HG03469 (cell line): ENCODE data around the gene PERM1.
"Not testable (repeated sequence)": the region's sequence is repeated elsewhere in the genome, so short reads cannot be mapped to it uniquely, and the experiment has no call there.

Source experiments
- ATAC-seq: cut with Tn5 transposase; IDR thresholded peaks from one replicate; pipeline ENCODE4 v1.9.1; 2021; ENCODE audit warnings: mild to moderate bottlenecking, moderate library complexity, moderate number of reproducible peaks; ENCODE audit not compliant: unreplicated experiment

PERM1 gene

DNA sequence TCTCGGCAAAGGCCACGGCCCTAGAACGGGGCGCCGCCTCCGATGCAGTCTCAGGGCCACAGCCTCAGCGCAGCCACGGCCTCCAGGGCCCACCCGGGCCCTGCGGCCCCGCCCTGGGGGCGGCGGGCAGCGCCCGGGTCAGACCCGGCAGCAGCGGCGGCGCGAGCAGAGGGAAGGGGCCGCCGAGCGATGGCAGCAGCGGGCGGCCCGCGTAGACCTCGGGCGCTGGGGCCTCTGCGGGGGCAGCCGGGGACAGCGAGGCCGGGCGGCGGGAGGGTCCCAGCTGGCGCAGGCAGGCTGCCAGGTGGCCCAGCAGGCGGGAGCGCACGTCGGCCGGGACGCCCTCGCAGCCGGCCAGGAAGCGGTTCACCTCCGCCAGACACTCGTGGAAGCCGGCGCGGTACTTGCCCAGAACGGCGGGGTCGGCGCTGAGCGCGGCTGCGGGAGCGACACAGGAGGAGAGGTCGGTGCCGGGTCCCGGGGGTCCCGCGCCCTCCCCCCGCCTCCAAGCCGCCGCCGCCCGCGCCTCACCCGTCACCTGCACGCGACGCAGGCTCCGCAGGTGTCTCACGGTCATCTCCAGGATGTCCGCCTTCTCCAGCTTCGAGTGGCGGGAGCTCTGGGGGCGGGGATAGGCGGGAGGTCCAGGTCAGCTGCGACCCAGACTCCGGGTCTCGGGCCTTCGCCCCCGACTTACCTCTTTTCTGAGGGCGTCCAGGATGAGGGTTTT is 17.3 kb upstream of the PERM1 start:
- ATAC-seq = no peak

DNA sequence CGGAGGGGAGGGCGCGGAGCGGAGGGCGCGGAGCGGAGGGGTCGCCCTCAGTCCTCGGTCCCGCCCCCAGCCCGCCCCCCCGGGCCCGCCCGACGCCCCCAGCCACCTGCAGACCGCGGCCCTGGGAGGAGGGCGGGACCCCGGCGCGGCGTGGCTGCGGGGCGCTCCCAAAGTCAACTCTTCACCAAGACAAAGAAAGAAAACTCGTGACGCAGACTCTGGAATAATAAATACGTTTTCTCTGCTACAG is 16.8 kb upstream of the PERM1 start:
- no peak for ATAC-seq

DNA sequence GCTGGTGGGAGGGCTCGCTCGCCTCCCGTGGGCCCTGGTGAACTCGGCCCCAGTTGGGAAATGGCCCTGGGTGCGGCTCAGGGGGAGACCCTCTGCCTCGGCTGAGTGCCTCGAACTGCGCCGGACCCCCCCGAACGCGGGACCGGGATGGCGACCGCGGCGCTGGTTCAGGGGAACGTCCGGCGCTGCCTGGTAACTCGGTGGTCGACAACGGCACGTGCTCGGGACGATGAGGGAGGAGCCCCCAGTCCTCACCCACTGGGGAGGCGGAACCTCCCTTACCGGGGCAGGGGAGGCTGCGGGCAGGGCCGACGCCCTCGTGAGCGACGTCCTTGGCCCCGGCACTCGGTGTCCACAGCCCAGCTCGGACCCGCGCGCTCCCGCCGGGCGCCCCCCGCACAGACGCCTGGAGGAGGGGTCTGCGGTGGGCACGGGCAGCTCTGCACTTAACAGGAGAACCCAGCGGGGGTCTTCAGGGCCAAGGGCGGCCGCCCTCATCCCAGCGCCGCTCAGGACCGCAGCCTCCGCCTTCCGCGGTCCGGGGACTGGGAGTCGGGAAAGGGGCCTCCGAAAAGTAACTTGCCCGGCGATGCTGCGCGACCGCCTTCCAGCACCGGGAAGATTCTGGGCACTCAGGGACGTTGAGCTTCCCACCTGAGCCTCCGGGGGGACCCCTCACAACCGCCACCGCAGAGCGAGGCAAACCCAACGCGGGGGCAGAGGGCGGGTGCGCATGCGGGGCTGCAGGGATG is 16.3 kb upstream of the PERM1 start:
- no peak for ATAC-seq

DNA sequence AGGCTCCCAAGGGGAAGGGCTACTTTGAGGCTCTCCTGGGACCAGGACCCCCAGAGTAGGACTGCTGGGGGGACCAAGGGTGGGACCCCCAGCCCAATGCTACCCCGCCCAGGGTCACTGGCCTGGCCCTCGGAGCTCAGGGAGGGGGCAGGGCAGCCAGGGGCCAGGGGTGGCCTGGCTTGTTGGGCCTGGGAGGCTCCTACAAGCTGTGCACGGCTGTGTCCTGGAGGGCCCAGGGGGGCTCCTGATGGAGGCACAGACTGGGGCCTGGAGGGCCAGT is 15.8 kb upstream of the PERM1 start:
- no peak for ATAC-seq

DNA sequence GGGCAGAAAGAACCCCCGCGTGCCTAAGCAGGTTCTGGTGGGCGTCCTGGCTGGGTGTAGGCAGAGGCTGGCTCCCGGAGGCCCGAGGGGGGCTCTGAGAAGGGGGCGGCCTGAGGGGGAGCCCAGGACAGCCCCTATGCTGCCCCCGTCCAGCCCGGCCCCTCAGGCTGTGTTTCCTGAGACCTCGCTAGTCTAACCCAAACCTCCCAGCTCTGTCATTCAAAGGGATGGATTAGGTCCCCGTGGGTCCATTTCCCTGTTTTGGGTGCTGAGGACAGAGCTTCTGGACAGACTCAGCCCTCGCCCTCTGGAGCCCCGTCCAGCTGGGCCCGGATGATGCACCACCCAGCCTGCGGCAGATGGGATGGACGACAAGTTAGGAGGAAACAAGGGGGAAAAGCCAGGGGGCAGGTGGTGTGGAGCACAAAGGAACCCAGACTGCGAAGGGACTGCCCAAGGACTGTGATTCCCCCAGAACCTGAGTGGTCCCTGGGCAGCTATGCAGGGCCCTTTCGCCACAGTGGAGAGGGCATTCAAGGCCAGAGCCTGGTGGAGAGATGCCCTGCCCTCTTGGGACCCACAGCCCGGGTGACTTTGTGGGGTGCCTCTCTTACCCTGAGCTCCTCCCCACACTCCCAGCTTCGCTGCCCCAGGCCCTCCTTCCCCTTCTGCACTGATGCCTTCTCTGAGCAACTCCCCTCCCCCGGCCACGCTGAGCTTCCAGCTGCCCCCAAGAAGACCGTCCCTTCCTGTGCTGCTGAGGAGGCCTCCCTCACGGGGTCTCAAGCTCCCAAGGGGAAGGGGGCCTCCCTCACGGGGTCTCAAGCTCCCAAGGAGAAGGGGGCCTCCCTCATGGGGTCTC is 15.2 kb upstream of the PERM1 start:
- no peak for ATAC-seq

DNA sequence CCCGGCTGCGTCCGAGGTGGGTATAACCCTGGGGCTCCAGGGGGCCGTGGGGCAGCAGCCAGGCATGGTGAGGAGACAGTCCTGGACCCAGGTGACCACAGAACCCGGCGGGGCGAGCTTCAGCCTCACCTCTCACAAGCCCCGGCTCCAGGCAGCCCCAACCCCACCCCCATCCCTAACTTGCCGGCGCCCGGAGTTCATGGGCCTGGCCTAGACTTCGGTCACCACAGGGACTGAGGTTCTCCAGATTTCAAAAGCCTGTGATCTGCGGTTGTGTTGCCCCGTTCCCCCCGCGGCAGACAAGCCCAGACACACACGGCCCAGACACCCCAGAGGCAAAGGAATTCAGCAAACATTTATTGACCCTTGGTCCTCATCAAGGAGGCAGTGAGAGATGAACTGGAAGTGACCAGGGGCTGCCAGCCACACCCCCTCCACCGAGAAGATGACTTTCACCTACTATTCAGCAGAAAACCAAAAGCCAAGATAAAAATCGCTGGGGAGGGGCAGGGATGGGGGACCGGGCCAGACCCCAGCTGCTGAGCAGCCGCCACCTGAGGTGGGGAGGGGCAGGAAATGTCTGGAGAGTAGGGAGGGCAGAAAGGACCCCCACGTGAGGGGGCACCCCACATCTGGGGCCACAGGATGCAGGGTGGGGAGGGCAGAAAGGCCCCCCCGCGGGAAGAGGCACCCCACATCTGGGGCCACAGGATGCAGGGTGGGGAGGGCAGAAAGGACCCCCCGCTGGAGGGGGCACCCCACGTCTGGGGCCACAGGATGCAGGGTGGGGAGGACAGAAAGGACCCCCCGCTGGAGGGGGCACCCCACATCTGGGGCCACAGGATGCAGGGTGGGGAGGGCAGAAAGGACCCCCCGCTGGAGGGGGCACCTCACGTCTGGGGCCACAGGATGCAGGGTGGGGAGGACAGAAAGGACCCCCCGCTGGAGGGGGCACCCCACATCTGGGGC is 14.1 kb upstream of the PERM1 start:
- ATAC-seq = no peak

DNA sequence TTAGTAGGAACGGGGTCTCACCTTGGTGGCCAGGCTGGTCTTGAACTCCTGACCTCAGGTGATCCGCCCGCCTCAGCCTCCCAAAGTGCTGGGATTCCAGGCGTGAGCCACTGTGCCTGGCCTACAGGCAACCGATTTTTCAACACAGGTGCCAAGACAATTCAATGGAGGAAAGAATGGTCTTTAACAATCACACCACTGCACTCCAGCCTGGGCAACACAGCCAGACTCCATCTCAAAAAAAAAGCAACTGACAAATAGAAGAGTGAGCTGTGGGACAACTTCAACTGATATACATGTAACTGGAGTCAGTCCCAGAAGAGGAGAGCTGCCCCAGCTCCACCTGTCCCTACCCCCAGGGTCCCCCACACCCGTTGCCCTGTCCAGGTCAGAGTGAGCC is 12.7 kb upstream of the PERM1 start:
- ATAC-seq = not testable (repeated sequence)

DNA sequence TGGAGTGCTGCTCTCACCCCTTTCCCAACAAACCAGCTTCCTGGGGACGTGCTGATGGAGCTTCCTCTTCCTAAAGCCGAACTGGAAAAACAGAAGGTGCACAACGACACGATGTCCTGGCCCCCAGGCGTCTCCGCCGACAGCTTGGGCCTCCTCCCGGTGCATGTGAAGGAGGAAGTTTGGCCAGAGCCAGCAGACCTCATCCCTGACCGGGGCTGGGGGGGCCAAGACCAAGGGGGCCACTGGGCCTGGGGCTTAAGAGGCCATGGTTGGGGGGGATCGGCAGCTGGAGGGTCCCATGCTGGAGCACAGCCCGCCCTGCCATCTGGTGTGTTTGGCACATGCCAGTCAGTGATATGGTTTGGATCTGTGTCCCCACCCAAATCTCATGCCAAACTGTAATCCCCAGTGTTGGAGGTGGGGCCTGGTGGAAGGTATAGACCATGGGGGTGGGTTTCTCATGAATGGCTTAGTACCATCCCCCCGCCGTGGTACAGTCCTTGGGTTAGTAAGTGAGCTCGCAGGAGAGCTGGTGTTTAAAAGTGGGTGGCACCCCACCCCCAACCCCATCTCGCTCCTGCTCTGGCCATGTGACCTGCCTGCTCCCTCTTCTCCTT is 11.6 kb upstream of the PERM1 start:
- ATAC-seq = no peak

DNA sequence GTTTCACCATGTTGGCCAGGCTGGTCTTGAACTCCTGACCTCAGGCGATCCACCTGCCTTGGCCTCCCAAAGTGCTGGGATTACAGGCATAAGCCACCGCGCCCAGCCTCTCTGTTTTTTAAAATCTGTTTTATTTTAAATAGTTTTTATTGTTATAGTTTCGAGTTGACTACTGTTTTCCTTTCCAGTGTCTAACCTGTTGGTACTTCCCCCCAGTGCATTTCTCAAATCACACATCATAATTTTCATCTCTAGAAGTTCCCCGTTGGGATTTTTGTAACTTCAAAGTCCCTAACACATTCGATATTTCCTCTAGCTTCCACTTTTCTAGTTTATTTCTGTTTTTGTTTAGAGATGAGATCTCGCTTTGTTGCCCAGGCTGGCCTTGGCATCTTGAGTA is 10.5 kb upstream of the PERM1 start:
- no peak for ATAC-seq

DNA sequence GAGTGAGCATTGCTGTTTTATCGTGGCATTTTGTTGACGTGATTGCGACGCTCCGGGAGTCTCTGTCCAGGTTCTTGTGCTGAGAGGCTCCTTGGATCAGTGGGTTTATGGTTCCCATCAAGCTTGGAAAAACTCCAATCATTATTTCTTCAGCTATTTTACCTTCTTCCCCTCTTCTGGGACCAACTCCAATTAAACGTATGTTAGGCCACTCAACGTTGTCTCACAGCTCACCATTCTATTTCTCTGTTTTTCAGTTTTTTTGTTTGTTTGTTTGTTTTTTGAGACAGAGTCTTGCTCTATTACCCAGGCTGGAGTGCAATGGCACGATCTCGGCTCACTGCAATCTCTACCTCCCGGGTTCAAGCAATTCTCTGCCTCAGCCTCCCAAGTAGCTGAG is 10.0 kb upstream of the PERM1 start:
- ATAC-seq = no peak

DNA sequence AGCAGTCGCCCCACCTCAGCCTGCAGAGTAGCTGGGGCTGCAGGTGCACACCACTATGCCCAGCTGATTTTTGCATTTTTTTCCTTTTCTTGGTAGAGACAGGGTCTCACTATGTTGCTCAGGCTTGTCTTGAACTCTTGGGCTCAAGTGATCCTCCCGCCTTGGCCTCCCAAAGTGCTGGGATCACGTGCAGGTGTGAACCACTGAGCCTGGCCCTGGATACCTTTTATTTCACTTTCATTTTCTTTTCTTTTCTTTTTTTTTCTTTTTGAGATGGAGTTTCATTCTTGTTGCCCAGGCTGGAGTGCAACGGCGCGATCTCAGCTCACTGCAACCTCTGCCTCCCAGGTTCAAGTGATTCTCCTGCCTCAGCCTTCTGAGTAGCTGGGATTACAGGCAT is 9.4 kb upstream of the PERM1 start:
- not testable (repeated sequence) for ATAC-seq

DNA sequence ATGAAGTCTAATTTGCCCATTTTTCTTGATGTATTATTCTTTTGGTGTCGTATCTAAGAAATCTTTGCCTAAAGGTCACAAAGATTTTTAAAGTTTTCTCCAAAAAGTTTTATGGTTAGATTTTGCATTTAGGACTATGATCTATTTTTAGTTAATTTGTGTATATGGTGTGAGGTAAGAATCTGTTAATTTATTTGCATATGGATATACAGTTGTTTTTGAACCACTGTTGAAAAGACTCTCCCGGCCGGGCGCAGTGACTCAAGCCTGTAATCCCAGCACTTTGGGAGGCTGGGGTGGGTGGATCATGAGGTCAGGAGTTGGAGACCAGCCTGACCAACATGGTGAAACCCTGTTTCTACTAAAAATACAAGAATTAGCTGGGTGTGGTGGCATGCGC is 6.2 kb upstream of the PERM1 start:
- not testable (repeated sequence) for ATAC-seq

DNA sequence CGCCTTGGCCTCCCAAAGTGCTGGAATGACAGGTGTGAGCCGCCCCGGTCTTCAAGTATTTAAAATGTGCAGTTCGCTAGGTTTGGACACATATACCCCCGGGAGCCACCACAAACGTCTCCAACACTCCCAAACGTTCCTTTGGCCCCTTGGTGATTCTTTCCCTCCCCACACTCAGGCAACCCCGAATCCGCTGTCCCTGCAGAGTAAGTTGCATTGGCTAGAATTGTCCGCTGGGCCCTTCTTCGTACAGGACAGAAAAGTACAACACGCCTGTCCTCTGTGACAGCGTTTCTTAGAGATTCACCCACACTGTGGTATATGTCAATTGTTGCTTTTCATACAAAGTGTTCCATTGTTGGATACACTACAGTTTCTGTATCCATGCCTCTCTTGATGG is 3.2 kb upstream of the PERM1 start:
- ATAC-seq = no peak

DNA sequence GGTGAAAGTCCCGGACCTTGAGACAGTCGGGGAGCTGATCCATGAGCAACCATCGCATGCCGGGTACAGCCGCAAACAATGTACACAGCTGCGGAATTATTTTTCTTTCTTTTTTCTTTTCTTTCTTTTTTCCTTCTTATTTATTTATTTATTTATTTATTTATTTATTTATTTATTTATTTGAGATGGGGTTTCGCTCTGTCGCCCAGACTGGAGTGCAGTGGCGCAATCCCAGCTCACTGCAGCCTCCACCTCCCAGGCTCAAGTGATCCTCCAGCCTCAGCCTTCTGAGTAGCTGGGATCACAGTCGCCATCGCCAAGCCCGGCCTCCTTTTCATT is 2.6 kb upstream of the PERM1 start:
- no peak for ATAC-seq

DNA sequence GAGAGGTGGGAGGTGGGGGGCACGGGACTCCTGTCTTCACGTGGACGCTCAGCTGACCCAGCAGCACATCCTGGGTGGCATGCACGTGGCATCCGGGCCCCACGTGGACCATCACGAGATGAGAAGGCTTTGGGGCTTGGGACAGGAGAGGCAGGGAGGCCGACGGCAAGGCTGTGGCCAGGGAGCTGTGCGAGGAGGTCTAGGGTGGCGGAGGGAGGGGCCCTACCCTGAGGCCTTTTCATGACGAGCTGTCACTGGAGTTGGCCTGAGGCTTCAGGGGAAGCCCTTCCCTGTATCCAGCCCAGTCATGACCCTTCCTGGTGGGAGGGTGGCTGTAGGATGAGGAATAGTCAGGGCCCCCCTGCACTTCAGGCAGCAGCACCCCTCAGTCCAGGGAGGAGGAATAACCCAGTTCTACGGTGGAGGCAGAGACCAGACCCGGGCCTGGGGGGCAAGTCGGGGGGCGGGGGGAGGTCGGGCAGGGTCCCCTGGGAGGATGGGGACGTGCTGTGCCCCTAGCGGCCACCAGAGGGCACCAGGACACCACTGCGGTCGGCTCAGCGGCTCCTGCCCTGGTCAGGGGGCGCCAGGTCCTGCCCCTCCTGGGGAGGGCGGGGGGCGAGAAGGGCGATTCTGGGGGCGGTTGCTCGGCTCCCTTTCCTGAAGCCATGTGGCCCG is 2.0 kb upstream of the PERM1 start:
- ATAC-seq = no peak

DNA sequence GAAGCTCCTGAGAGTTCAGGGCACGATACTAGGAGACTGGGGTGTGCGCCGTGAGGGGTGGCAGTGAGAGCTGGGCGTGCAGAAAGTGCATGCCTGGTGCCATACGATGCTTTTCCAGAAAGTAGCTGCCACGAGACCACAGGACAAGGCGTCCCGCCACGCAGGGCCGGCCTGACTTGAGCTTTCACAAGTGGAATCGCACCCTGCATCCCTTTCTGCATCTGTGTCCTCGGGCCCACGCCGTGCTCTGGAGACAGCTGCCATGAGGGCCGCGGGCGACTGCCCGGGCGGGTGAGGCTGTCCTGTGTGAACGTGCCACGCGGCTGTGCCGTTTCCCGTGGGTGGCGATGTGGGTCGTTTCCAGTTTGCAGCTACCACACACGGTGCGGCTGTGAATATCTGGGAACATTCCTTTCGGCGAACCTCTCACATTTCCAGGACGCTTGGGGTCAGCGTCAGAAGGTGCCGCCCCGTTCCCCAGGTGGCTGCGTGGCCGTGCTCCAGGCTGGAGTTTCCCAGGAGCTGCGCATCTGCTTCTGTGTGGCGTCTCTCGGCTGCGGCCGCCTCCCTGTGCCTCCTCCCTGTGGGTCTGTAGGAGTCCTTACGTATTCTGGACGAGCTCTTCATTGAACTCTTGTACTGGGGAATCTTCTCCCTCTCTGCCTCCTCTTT is 1.0 kb upstream of the PERM1 start:
- ATAC-seq = no peak

DNA sequence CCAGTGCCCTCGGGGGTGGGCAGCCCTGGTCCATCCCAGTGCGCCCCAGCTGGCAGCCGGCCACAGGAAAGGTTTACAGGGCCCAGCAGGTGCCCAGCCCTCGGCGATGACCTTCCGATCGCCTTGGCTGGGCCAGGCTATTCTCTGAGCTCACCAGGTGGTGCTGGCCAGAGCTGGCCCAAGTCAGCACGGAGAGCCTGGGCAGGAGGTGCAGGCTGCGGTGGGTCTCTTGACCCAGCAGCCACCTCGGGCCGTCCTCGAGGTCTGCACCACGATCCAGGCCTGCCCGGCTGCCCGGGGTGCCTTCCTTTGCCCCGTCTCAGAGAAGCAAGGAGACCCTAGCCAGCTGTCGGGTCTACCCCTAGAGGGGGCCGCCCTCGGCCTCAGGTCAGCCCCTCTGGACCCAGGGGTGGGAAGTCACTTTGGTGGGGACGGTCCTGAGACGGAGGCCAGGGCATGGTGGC is 370 bp downstream of the PERM1 start:
- no peak for ATAC-seq

DNA sequence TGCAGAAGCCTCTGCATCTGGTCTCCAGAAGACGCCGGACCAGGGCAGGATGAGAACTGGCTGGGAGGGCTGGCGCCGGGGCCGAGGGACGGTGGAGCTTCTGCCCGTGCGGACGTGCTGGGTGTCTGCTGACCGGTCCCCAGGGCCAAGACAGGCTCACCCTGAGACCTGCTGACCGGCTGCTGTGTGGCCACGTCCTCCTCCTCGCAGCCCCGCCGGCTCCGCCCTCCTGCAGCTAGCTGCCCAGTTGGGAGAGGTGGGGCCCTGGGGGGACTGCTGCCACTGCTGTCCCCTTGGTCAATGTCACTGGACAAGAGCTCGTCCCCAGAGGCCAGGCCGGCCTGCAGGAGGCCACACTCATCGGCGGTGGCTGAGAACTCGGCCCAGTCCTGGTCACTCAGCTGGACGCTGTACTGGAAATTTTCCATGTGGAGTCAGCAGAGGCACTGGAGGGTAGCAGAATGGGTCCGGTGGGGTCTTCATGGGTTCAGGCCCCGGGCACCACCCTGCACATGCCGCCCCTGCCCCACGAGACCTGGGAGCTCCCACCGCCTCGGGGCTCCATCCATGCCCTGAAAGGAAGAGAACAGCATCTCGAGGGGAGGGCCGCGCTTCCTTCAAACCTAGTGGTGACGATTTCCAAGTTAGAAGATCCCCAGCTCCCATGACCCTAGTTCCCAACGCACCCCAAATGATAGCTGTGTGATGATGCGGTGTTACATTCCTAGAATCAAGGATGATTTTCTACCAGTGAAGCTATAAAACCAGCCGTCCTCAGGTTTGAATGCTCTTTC is 1.1 kb downstream of the PERM1 start:
- ATAC-seq = no peak

DNA sequence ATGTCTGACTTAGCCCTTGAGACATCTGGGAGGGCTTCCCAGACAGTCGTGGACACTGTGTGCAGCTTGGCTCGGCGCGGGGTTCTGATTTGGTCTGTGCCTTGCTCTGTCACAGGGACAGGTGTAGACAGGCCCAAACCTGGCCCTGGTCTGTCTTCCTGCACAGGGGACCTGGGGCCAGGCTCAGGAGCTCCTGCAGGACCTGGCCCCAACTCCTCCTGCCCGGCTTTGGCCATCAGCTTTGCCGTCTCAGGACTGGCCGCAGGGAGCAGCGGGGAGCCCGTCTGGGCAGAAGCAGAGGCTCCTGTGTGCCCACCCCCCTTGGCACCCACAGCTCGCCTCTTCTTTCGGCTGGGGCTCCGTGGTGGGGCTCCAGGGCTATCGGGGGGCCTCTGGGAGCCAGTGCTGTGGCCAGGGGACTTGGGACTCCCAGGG is 1.7 kb downstream of the PERM1 start:
- ATAC-seq = no peak
